GM23338 (cell line): ENCODE measurements around the gene PSG7. TPM values are rescaled to one million over a fixed set of nuclear protein-coding genes. Genes with fewer than 3 reads are reported as not detected.

ENCODE experiments used
- polyA plus RNA-seq: library from polyadenylated mRNA; unstranded; fragments of >200 nt; fragmentation: Nextera tagmentation; extraction: Ambion mirVana; gene quantifications from 2 replicates; pipeline ENCODE4 v1.2.1, GENCODE V29; 2016
- total RNA-seq: library from RNA; depleted of rRNA; stranded (reverse); fragments of >200 nt; shearing (Covaris generic); gene quantifications from 2 replicates; pipeline ENCODE4 v1.2.3, GENCODE V29; 2014; rRNA removed

PSG7 gene
- total and polyA plus RNA-seq, 2 experiments from 2014 or later = not detected

Other genes starting within 250 kb of the PSG7 start
- gene PSG3, start 196.7 kb downstream of the PSG7 start, total RNA-seq = not detected in 2 replicates
- gene PSG3, start 196.7 kb downstream of the PSG7 start, polyA plus RNA-seq = not detected in 2 replicates
- gene PSG8, start 171.5 kb downstream of the PSG7 start, total RNA-seq = not detected in 2 replicates
- gene PSG8, start 171.5 kb downstream of the PSG7 start, polyA plus RNA-seq = 0.32 TPM in 1 of 2 replicates, not detected in the other
- not detected in 2 replicates for gene PSG1, start 57.5 kb downstream of the PSG7 start, total RNA-seq
- not detected in 2 replicates for gene PSG1, start 57.5 kb downstream of the PSG7 start, polyA plus RNA-seq
- gene PSG6, start 19.3 kb downstream of the PSG7 start, total RNA-seq = not detected in 2 replicates
- 0.16 TPM in 1 of 2 replicates, not detected in the other for gene PSG6, start 19.3 kb downstream of the PSG7 start, polyA plus RNA-seq
- not detected in 2 replicates for gene PSG11, start 89.3 kb upstream of the PSG7 start, total RNA-seq
- not detected in 2 replicates for gene PSG11, start 89.3 kb upstream of the PSG7 start, polyA plus RNA-seq
- gene PSG2, start 145.5 kb upstream of the PSG7 start, total RNA-seq = not detected in 2 replicates
- not detected in 2 replicates for gene PSG2, start 145.5 kb upstream of the PSG7 start, polyA plus RNA-seq
- not detected in 2 replicates for gene PSG5, start 249.3 kb upstream of the PSG7 start, total RNA-seq
- gene PSG5, start 249.3 kb upstream of the PSG7 start, polyA plus RNA-seq = 0.32 and 0.63 TPM in 2 replicates